Keratinocyte (primary cell): Measurements from ENCODE around the gene KLHL9.

Experiments
- CTCF ChIP-seq, 3 experiments: IDR thresholded peaks in 1 of 3; conservative IDR thresholded peaks in 1 of 3; optimal IDR thresholded peaks in 1 of 3; 2 replicates in 2 of 3; 3 replicates in 1 of 3; pipeline versions ENCODE3 to v1.5.1; 2011; ENCODE audit warnings: low read length in 3 of 3, mild to moderate bottlenecking in 3 of 3, moderate library complexity in 2 of 3, control low read depth in 1 of 3, inconsistent platforms in 1 of 3; ENCODE audit not compliant: insufficient read depth in 2 of 3; ENCODE audit errors: extremely low read depth in 1 of 3
- EZH2 ChIP-seq: IDR thresholded peaks from one replicate; pipeline ENCODE4 v1.6.1; 2012; ENCODE audit warnings: inconsistent platforms, mild to moderate bottlenecking, low read length, moderate library complexity

GRCh38 chr9:21289848-21290247 lies 45.4 kb downstream of the KLHL9 start:
- no peak for TF ChIP-seq CTCF (optimal IDR thresholded peaks at IDR 0.05 in 1 of 3, IDR thresholded peaks at IDR 0.05 in 1 of 3, conservative IDR thresholded peaks at IDR 0.05 in 1 of 3; ENCODE audit: extremely low read depth in 1 of 3, insufficient read depth in 2 of 3, low read length in 3 of 3)
- TF ChIP-seq EZH2 = no peak
